LNCAP (cell line): ENCODE results near the gene TTC31.

Experiments used
- CTCF ChIP-seq: fragments of 450-650 bp; IDR thresholded peaks from 2 replicates; pipeline ENCODE4 v1.5.1; 2017; ENCODE audit warnings: mild to moderate bottlenecking

TTC31 gene

DNA sequence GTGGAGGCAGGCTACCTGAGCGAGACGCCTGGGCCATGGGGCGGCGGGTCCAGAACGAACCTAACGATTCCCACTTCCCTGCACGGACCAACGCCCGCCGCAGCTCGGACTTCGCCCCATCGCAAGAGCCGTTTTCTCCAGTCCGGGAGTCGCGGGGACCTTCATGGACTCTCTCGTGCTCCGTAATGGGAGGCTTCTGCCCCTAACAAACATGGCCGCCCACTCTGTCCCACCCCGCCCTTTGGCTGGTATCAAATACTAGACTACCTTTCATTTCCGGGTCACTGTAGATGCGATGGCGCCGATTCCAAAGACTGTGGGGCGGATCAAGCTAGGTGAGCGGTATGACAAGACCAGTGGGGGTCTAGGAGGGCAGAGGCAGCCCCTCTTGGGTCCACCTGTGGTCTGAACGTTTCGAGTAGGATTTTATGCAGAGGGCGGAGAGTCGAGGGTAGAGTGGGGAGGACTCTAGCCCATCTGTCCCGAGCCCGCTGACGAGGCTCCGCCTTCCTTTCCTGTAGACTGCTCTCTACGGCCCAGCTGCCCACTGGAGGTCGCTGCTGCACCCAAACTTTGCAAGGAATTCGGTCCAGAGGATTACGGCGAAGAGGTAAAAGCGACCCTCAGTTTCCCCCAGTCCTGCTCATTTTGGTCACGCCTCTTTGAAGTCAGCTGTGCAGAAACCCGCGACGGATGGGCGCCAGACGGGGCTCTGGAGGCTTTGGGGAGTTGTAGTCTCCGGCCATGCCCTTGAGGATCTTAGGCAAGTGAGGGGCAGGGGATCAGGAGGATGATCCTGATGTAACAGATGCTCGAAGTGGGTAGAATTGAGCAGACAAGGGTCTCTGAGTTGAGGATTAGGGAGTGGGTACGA, at the start of gene TTC31, which contains the start of gene CCDC142:
Gene TTC31, plus strand, starts transcription at position 281 of the 874 bp plus-strand sequence. Its CDS starts 15 bp downstream, at position 296.
Gene CCDC142, minus strand, starts transcription at position 198 of the 874 bp plus-strand sequence. Its CDS starts 161 bp downstream, at position 37.
- TF ChIP-seq CTCF = peak; percentile 62

- no peak for TF ChIP-seq CTCF
Measured at GRCh38 chr2:74436111-74436805, 46.6 kb upstream of the TTC31 start.

DNA sequence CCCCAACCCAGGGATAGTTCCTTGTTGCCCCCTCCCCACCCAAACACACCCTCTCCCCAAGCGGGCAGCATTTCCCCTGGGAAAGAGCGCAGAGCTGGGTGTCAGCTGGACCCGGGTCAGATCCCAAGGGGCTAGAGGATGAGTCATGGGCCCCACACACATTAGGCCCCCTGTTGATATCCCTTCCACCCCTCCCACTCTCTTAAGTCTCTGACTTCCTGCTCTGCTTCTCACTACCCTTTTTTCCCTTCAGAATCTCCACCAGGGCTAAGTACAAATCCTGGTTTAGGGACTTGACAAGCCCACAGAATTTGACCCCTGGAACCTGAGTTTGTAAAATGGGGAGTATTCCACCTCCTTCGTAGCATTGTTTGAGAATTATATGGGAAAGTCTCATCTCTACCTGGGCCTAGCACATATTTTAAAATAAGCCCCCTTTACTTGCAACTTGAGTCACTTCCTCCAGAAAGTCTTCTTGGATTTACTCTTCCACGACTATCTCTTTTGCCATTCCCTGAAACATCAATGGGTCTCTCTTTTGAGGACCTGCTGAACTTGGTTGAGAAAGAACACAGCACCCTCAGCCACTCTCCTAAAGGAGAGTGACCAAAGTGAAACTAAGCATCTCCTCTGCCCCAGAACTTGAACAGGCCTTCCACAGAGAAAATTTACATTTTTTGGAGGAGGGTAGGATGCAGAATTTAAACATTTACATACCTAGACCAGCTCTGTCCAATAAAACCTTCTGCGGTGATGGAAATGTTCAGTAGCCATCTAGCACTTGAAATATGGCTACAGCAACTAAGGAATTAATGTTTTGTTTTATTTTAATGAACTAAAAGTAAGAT, 45.8 kb upstream of the TTC31 start:
- no peak for TF ChIP-seq CTCF

DNA sequence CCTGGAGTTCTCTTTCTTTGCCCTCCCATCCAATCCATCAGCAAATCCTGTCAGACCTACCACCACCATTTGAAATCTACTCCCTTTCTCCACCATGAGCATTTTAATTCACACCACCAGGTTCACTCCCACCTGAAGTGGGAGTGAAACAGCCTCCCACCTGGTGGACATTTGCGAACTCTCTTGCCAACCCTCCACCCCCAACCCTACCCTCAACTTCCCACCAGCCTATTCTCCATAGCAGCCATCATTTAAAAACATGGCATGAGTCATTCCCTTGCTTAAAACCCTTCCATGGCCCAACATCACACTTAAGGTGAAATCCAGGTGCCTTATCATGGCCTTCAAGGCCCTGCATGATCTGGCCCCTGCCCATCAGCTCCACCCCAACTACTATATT, 44.6 kb upstream of the TTC31 start:
- no peak for TF ChIP-seq CTCF

DNA sequence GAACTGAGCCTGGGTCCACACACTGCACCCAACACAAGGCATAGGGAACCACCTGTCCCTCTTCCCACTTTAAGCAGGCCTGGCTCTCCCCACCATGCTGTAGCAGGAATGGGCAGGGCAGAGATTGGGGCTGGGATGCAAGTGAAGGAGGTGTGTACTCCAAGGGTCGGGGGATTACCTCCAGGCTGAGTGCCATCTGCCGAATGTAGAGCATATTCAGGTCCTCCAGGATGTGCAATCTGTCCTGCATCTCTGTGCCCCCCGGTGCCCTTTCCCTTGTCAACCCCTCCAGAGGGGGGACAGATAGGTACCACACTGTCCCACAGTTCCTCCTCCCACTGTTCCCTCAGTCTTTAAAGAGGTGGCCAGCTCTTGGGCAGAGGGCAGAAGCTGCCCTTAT, 43.5 kb upstream of the TTC31 start:
- TF ChIP-seq CTCF = no peak

DNA sequence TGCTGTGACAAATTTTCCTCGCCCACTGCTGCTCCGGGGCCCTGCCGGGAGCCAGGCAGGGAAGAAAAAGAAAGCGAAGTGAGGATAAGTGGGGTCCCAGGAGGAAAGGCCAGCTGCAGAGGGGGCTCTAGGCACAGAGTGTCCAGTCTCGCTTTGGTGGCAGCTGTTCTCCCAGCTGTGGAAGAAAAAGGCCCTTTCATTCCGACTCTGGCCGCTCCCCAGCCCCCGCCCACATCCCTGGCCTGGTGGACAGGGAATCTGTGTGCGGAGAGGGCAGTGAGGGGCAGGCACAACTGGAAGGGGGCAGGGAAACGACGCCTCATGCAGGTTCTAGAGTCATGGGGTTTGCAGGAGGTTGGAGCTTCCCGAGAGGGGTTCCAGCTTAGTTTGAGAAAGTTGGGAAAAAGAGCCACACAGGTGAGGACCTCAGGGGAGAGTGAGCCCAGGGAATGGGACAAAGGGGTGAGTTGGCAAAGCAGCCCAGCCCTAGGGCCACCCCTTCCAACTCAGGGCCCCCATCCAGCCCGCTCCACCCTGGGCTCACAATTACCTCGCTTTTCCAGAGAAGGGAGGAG, 43.0 kb upstream of the TTC31 start:
- no peak for TF ChIP-seq CTCF
